K562 treated with DMSO at 1 percent for 24 hours (cell line): ENCODE measurements around the gene ZMIZ1. TPM values are rescaled to one million over a fixed set of nuclear protein-coding genes. Genes with fewer than 3 reads are reported as not detected.

Experiments used
- total RNA-seq: library from RNA; unstranded; fragments of 300-600 nt; gene quantifications from 2 replicates; pipeline ENCODE4 v1.2.3, GENCODE V29; 2022; ENCODE audit warnings: low read depth; ENCODE audit not compliant: insufficient read depth

Gene ZMIZ1
- 41.3 and 42.2 TPM in 2 replicates for total RNA-seq

GRCh38 chr10:79068562-79069324 lies at the start of gene ZMIZ1:
TSS of gene ZMIZ1 (plus strand) at chr10:79068966. CDS start at chr10:79201633, 132,667 bp downstream.

GRCh38 chr10:79347226-79347893 lies 278.6 kb downstream of the ZMIZ1 start, which contains the start of gene PPIF:
TSS of gene PPIF (plus strand) at chr10:79347469. CDS start at chr10:79347549, 80 bp downstream.

